ENCODE data around the gene VSTM5.
"Not testable (repeated sequence)": the region's sequence is repeated elsewhere in the genome, so short reads cannot be mapped to it uniquely, and the experiment has no call there.

The VSTM5 gene

GRCh38 chr11:93775289-93775688 lies 75.1 kb downstream of the VSTM5 start:
- Histone ChIP-seq H3K79me2 (ENCODE audit: insufficient read depth, low read length) (no peaks in the 10 kb centered on the region), H3K9me2 (ENCODE audit: low read depth, low read length) (no peaks in the 10 kb centered on the region), H3K27me3 (ENCODE audit: insufficient read depth, low read length) (no peaks in the 10 kb centered on the region), H3F3A (ENCODE audit: insufficient read depth, low read length) (no peaks in the 10 kb centered on the region), H3K4me2 (ENCODE audit: low read length) (no peak overlapping the region), H3K9me3 (ENCODE audit: low read length) (peaks cover 8% of the 10 kb centered on the region), H4K20me1 (ENCODE audit: insufficient read depth, low read length) (no peaks in the 10 kb centered on the region), H3K4me3 (ENCODE audit: low read depth, low read length, poor library complexity, severe bottlenecking) (no peak overlapping the region), H3K27ac (ENCODE audit: low read depth, low read length, poor library complexity, severe bottlenecking) (no peak overlapping the region), H3K4me1 (ENCODE audit: insufficient read depth, low read length, severe bottlenecking) (no peaks in the 10 kb centered on the region), H3K36me3 (ENCODE audit: insufficient read depth, low read length) (no peaks in the 10 kb centered on the region), H3K9ac (ENCODE audit: low read length) (no peak overlapping the region), H2AFZ (ENCODE audit: low read length) (no peak overlapping the region)
- TF ChIP-seq CTCF (IDR thresholded peaks at IDR 0.05; ENCODE audit: low read length) (peak; percentile 59), EZH2 (IDR thresholded peaks at IDR 0.05; ENCODE audit: borderline replicate concordance, low read length) (no peak)

GRCh38 chr11:93774560-93774959 lies 75.9 kb downstream of the VSTM5 start:
- not testable (repeated sequence) for H3F3A ChIP-seq (ENCODE audit: insufficient read depth, low read length); H3K9me2 ChIP-seq (ENCODE audit: low read depth, low read length); H3K4me2 ChIP-seq (ENCODE audit: low read length); H3K27ac ChIP-seq (ENCODE audit: low read depth, low read length, poor library complexity, severe bottlenecking); H3K36me3 ChIP-seq (ENCODE audit: insufficient read depth, low read length); H4K20me1 ChIP-seq (ENCODE audit: insufficient read depth, low read length); H3K9me3 ChIP-seq (ENCODE audit: low read length); H3K27me3 ChIP-seq (ENCODE audit: insufficient read depth, low read length); H2AFZ ChIP-seq (ENCODE audit: low read length); H3K4me1 ChIP-seq (ENCODE audit: insufficient read depth, low read length, severe bottlenecking); H3K9ac ChIP-seq (ENCODE audit: low read length); H3K4me3 ChIP-seq (ENCODE audit: low read depth, low read length, poor library complexity, severe bottlenecking); H3K79me2 ChIP-seq (ENCODE audit: insufficient read depth, low read length)

GRCh38 chr11:93773601-93774200 lies 76.7 kb downstream of the VSTM5 start:
- no peaks in the 10 kb centered on the region for H4K20me1 ChIP-seq (ENCODE audit: insufficient read depth, low read length)
- no peaks in the 10 kb centered on the region for H3K36me3 ChIP-seq (ENCODE audit: insufficient read depth, low read length)
- H3K79me2 ChIP-seq (ENCODE audit: insufficient read depth, low read length) = no peaks in the 10 kb centered on the region
- H3K4me2 ChIP-seq (ENCODE audit: low read length) = no peak overlapping the region
- no peak overlapping the region for H3K4me3 ChIP-seq (ENCODE audit: low read depth, low read length, poor library complexity, severe bottlenecking)
- H2AFZ ChIP-seq (ENCODE audit: low read length) = no peak overlapping the region
- H3K9ac ChIP-seq (ENCODE audit: low read length) = no peak overlapping the region
- no peaks in the 10 kb centered on the region for H3K9me2 ChIP-seq (ENCODE audit: low read depth, low read length)
- no peaks in the 10 kb centered on the region for H3K27me3 ChIP-seq (ENCODE audit: insufficient read depth, low read length)
- no peaks in the 10 kb centered on the region for H3F3A ChIP-seq (ENCODE audit: insufficient read depth, low read length)
- H3K4me1 ChIP-seq (ENCODE audit: insufficient read depth, low read length, severe bottlenecking) = no peaks in the 10 kb centered on the region
- no peak overlapping the region for H3K27ac ChIP-seq (ENCODE audit: low read depth, low read length, poor library complexity, severe bottlenecking)
- H3K9me3 ChIP-seq (ENCODE audit: low read length) = peaks cover 8% of the 10 kb centered on the region
- TF ChIP-seq CTCF (IDR thresholded peaks at IDR 0.05; ENCODE audit: low read length) = no peak
- TF ChIP-seq EZH2 (IDR thresholded peaks at IDR 0.05; ENCODE audit: borderline replicate concordance, low read length) = no peak

GRCh38 chr11:93773045-93773477 lies 77.4 kb downstream of the VSTM5 start:
- no peaks in the 10 kb centered on the region for H3K79me2 ChIP-seq (ENCODE audit: insufficient read depth, low read length)
- H3K27ac ChIP-seq (ENCODE audit: low read depth, low read length, poor library complexity, severe bottlenecking) = no peak overlapping the region
- H3K36me3 ChIP-seq (ENCODE audit: insufficient read depth, low read length) = no peaks in the 10 kb centered on the region
- no peaks in the 10 kb centered on the region for H3K9me2 ChIP-seq (ENCODE audit: low read depth, low read length)
- H3K27me3 ChIP-seq (ENCODE audit: insufficient read depth, low read length) = no peaks in the 10 kb centered on the region
- no peak overlapping the region for H2AFZ ChIP-seq (ENCODE audit: low read length)
- TF ChIP-seq CTCF (IDR thresholded peaks at IDR 0.05; ENCODE audit: low read length) (no peak), EZH2 (IDR thresholded peaks at IDR 0.05; ENCODE audit: borderline replicate concordance, low read length) (no peak)
- H3K9ac ChIP-seq (ENCODE audit: low read length) = no peak overlapping the region
- H3K4me2 ChIP-seq (ENCODE audit: low read length) = no peak overlapping the region
- no peak overlapping the region for H3K4me3 ChIP-seq (ENCODE audit: low read depth, low read length, poor library complexity, severe bottlenecking)
- H3K4me1 ChIP-seq (ENCODE audit: insufficient read depth, low read length, severe bottlenecking) = no peaks in the 10 kb centered on the region
- no peaks in the 10 kb centered on the region for H3F3A ChIP-seq (ENCODE audit: insufficient read depth, low read length)
- no peaks in the 10 kb centered on the region for H4K20me1 ChIP-seq (ENCODE audit: insufficient read depth, low read length)
- peaks cover 8% of the 10 kb centered on the region for H3K9me3 ChIP-seq (ENCODE audit: low read length)
